GM10266 (cell line): ENCODE measurements around the gene PCSK5.

Experiments
- DNase-seq: peaks from one replicate; pipeline ENCODE4 v3.0.0; 2012; ENCODE audit errors: extremely low spot score
- TF ChIP-seq, protein P1 (sequence below): IDR thresholded peaks from 2 replicates; pipeline ENCODE4 v1.5.1; 2012; ENCODE audit warnings: mild to moderate bottlenecking, low read depth; ENCODE audit not compliant: control insufficient read depth, insufficient read depth; ENCODE audit errors: missing control alignments

PCSK5 gene

DNA sequence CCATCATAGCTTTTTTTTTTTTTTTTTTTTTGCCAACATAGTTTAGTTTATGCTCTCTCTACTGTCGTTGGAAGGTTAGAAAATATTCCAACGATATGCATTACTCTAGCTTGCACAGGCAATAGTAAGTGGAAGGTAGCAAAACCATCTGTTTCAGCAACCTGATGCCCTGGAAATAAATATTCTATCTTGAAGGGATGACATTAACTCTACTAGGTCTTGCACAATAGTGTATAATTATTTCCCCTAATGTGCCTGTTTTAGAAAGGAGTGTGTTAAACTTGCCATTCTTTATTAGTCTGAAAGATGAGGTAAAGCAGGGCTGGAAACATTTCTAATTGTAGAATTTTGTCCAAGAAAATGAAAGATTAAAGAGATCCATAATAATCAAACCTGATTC lies 111.0 kb downstream of the PCSK5 start:
- TF ChIP-seq, protein P1, sequence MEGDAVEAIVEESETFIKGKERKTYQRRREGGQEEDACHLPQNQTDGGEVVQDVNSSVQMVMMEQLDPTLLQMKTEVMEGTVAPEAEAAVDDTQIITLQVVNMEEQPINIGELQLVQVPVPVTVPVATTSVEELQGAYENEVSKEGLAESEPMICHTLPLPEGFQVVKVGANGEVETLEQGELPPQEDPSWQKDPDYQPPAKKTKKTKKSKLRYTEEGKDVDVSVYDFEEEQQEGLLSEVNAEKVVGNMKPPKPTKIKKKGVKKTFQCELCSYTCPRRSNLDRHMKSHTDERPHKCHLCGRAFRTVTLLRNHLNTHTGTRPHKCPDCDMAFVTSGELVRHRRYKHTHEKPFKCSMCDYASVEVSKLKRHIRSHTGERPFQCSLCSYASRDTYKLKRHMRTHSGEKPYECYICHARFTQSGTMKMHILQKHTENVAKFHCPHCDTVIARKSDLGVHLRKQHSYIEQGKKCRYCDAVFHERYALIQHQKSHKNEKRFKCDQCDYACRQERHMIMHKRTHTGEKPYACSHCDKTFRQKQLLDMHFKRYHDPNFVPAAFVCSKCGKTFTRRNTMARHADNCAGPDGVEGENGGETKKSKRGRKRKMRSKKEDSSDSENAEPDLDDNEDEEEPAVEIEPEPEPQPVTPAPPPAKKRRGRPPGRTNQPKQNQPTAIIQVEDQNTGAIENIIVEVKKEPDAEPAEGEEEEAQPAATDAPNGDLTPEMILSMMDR: no peak
- no peak for DNase-seq

- DNase-seq: no peak
- TF ChIP-seq, protein P1: no peak
Observed at GRCh38 chr9:76003041-76003440, 112.6 kb downstream of the PCSK5 start.

DNA sequence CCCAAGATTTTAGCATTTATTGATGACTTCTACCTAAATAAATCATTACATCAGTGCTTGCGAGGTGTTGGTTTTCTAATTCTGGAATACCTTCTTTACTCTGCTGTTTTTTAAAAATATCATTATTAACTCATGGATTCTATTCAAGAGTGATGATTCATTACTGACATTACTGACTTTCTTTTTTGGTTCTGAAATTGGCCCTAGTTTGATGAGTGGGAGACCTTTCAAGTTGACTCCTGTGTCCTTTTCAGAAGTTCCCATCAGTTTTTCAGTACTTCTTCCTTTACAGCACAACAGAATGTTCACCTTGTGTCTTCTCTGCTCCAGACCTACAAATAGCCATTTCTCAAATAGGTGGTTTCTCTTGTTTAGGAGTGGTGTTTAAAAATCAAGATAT lies 114.1 kb downstream of the PCSK5 start:
- TF ChIP-seq, protein P1: no peak
- DNase-seq: peak; percentile 51

- DNase-seq: no peak
- TF ChIP-seq, protein P1: no peak
Observed at GRCh38 chr9:76007935-76008334, 117.5 kb downstream of the PCSK5 start.

- DNase-seq: no peak
- TF ChIP-seq, protein P1: no peak
Observed at GRCh38 chr9:76013809-76014208, 123.3 kb downstream of the PCSK5 start.

DNA sequence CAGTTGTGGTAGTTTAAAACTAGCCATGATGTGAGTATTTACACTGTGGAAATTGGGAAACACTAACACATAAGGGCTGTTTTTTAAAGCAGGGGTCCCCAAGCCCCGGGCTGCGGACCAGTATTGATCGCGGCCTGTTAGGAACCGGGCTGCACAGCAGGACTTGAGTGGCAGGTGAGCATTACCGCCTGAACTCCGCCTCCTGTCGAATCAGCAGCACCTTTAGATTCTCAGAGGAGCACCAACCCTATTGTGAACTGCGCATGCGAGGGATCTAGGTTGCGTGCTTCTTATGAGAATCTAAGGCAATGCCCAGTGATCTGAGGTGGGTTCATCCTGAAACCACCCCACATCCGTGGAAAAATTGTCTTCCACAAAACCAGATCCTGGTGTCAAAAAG lies 127.8 kb downstream of the PCSK5 start:
- DNase-seq: no peak
- TF ChIP-seq, protein P1: no peak

DNA sequence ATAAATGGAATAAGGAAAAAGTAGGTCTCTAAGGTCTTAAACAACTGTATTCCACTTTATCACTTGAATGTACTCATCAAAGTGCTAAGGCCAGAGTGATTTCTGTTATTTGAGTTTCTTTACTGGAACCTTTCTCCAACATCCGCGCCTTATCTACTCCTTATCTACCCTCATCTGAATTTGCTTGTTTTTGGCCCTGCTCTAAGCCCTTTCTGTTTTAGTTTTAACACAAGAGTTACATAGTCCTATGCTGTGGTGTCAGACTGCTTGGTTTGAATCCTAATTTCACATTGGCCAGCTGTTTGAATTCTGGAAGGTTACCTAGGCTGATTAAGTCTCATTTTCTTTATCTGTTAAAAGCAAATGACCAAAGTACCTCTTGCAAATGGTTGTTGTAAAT lies 128.3 kb downstream of the PCSK5 start:
- TF ChIP-seq, protein P1: no peak
- DNase-seq: no peak
